Endothelial cell of umbilical vein (primary cell): ENCODE results near the gene SH3GL1.
A peak's percentile ranks its signal among the peaks of the same experiment; 100 is the strongest.

Experiments used
- CTCF ChIP-seq, 2 donors: IDR thresholded peaks; 1 replicate in 1 of 2; 2 replicates in 1 of 2; pipeline ENCODE4 v1.5.1; 2011; ENCODE audit warnings: low read length in 2 of 2, mild to moderate bottlenecking in 2 of 2, moderate library complexity in 2 of 2, control low read depth in 1 of 2, inconsistent platforms in 1 of 2, low read depth in 1 of 2; ENCODE audit not compliant: insufficient read depth in 1 of 2; ENCODE audit errors: extremely low read depth in 1 of 2
- EZH2 ChIP-seq: IDR thresholded peaks from 2 replicates; pipeline ENCODE4 v1.6.1; 2012; ENCODE audit warnings: borderline replicate concordance, low read depth, mild to moderate bottlenecking, moderate library complexity, low read length, inconsistent platforms; ENCODE audit not compliant: severe bottlenecking
- FOS ChIP-seq: IDR thresholded peaks from 2 replicates; pipeline ENCODE4 v1.6.1; 2011; ENCODE audit warnings: mild to moderate bottlenecking, low read length, moderate library complexity, borderline replicate concordance; ENCODE audit not compliant: insufficient read depth
- JUN ChIP-seq: IDR thresholded peaks from 2 replicates; pipeline ENCODE4 v1.6.1; 2011; ENCODE audit warnings: borderline replicate concordance, low read depth; ENCODE audit not compliant: insufficient read length, insufficient read depth
- MAX ChIP-seq: IDR thresholded peaks from 2 replicates; pipeline ENCODE4 v1.6.1; 2011; ENCODE audit not compliant: insufficient read depth, insufficient read length
- MYC ChIP-seq: IDR thresholded peaks from one replicate; pipeline ENCODE4 v1.6.1; 2011; ENCODE audit warnings: mild to moderate bottlenecking, low read depth, low read length
- POLR2A ChIP-seq: IDR thresholded peaks from 2 replicates; pipeline ENCODE4 v1.6.1; 2012; ENCODE audit warnings: low read depth, mild to moderate bottlenecking, control low read depth, low read length
- POLR2AphosphoS5 ChIP-seq: IDR thresholded peaks from 2 replicates; pipeline ENCODE4 v1.6.1; 2012; ENCODE audit warnings: low read depth, mild to moderate bottlenecking, control low read depth, low read length, moderate library complexity; ENCODE audit not compliant: insufficient read depth

DNA sequence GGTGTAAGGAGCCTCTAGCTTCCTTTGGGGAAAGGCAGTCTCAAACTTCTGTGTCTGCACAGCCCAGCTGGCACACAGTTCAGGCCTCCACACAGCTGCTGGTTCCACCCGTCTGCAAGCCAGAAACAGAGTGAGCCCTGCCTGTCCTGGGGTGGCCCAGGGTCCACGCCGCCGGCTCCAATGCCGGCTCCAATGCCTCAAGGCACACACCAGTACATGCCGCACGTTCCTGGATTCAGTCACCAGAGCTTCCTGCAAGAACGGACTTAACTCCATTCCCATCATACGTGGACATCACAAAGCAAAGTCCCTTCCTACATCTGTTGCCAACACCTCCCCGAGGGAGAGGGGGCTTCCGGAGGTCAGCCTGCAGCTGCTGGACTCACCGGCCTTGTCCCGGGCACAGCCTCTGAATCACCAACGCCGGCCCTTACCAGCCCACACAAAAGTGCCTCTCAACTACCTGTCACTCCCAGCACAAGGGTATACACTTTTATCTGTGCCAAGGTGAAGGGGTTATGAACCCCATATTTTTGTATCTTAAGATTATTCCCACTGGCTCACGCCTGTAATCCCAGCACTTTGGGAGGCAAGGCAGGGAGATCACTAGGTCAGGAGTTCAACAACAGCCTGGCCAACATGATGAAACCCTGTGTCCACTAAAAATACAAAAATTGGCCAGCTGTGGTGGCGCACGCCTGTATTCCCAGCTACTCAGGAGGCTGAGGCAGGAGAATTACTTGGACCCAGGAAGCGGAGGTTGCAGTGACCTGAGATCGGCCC lies 8.5 kb downstream of the SH3GL1 start:
- TF ChIP-seq CTCF (IDR thresholded peaks at IDR 0.05; ENCODE audit: extremely low read depth in 1 of 2, insufficient read depth in 1 of 2, low read depth in 1 of 2, low read length in 2 of 2) (no peak), POLR2AphosphoS5 (peak; percentile 99), POLR2A (peak; percentile 87), MAX (no peak), EZH2 (no peak), FOS (peak; percentile 93), JUN (peak; percentile 63), MYC (no peak)
